ENCODE measurements around the gene KCNB1. TPM values are rescaled to one million over a fixed set of nuclear protein-coding genes. Genes with fewer than 3 reads are reported as not detected.

KCNB1 gene
- total RNA-seq, 1 donor from 2014 or later, result not detected

DNA sequence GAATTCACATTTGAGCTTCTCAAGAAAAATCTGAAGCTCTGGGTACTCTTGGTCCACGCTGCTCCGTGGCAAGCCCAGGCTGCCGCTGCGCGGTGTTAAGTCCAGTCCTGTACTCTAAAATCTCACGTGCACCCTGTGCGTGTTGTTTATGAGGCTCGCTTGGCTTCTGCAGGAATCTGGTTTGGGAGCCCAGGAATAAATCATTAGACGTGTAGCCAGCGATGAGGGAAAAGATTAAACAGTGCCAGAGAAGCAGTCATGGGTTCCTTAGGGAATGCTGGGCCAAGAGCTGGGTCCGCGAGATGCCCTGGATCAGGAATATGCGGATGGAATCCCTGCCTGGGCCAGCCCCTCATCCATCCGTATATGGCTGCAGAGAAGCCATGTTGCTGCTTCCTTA, 87.3 kb downstream of the KCNB1 start:
- Mint-ChIP-seq H3K27ac (no peak overlapping the region), H3K27me3 (peaks cover 17% of the 10 kb centered on the region), H3K4me3 (no peak overlapping the region), H3K4me1 (no peaks in the 10 kb centered on the region), H3K36me3 (ENCODE audit: low read depth) (no peaks in the 10 kb centered on the region), H3K9me3 (no peaks in the 10 kb centered on the region)
- ChIA-PET CTCF (no interaction called here), POLR2A (no interaction called here)
- ATAC-seq (ENCODE audit: low read depth), result no peak
- no peak for DNase-seq
- TF ChIP-seq CTCF (IDR thresholded peaks at IDR 0.05), result no peak
- intact Hi-C loops (cut with micrococcal nuclease), result no loop called here

- Mint-ChIP-seq H3K4me1 (no peaks in the 10 kb centered on the region), H3K4me3 (no peak overlapping the region), H3K27ac (no peak overlapping the region), H3K27me3 (peaks cover 17% of the 10 kb centered on the region), H3K9me3 (no peaks in the 10 kb centered on the region), H3K36me3 (ENCODE audit: low read depth) (no peaks in the 10 kb centered on the region)
- CTCF ChIA-PET, result no interaction called here
- intact Hi-C loops (cut with micrococcal nuclease), result no loop called here
- DNase-seq (no peak), ATAC-seq (ENCODE audit: low read depth) (no peak)
- POLR2A ChIA-PET, result no interaction called here
- TF ChIP-seq CTCF (IDR thresholded peaks at IDR 0.05), result no peak
Measured at GRCh38 chr20:49394757-49395156, 87.7 kb downstream of the KCNB1 start.

GRCh38 chr20:49394264-49394663, 88.2 kb downstream of the KCNB1 start:
- Mint-ChIP-seq H3K36me3 (ENCODE audit: low read depth) (no peaks in the 10 kb centered on the region), H3K4me3 (no peak overlapping the region), H3K27ac (no peak overlapping the region), H3K9me3 (no peaks in the 10 kb centered on the region), H3K4me1 (no peaks in the 10 kb centered on the region), H3K27me3 (peaks cover 17% of the 10 kb centered on the region)
- ATAC-seq (ENCODE audit: low read depth) (no peak), DNase-seq (no peak)
- intact Hi-C loops (cut with micrococcal nuclease), result no loop called here
- CTCF ChIA-PET, result no interaction called here
- TF ChIP-seq CTCF (IDR thresholded peaks at IDR 0.05), result no peak
- POLR2A ChIA-PET, result no interaction called here

DNA sequence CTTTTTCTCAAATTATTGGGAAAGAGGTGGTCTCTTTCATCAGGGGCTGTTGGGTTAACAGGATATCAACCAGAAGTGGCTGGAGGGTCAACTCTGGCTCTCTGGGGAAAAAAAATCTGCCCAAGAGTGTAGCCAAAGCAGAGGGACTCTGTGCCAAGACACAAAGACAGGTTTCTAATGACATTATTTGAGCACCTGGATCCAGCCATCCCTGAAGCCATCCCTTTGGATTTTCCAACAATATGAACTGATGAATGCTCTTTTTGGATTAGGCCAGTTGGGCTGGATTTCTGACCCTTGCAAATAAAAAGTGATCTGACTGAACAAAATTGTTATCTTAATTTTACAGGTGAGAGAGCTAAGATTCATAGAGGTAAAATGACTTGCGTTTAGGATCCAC, 88.7 kb downstream of the KCNB1 start:
- intact Hi-C loops (cut with micrococcal nuclease), result no loop called here
- H3K4me3 Mint-ChIP-seq, result no peak overlapping the region
- H3K27ac Mint-ChIP-seq, result no peak overlapping the region
- DNase-seq, result no peak
- CTCF ChIA-PET, result no interaction called here
- no peaks in the 10 kb centered on the region for H3K36me3 Mint-ChIP-seq (ENCODE audit: low read depth)
- H3K27me3 Mint-ChIP-seq, result peaks cover 17% of the 10 kb centered on the region
- ATAC-seq (ENCODE audit: low read depth), result no peak
- POLR2A ChIA-PET, result no interaction called here
- no peak for TF ChIP-seq CTCF (IDR thresholded peaks at IDR 0.05)
- no peaks in the 10 kb centered on the region for H3K9me3 Mint-ChIP-seq
- no peaks in the 10 kb centered on the region for H3K4me1 Mint-ChIP-seq

- POLR2A ChIA-PET, result no interaction called here
- CTCF ChIA-PET, result interaction anchor here (0.6 to 0.9 kb wide), 2 partner anchors 11 to 94 kb away, joined by 3 to 4 read pairs; no protein-coding TSS in a partner anchor
- DNase-seq, result no peak
- H3K4me1 Mint-ChIP-seq, result no peaks in the 10 kb centered on the region
- no peak overlapping the region for H3K27ac Mint-ChIP-seq
- TF ChIP-seq CTCF (IDR thresholded peaks at IDR 0.05), result no peak
- H3K9me3 Mint-ChIP-seq, result no peaks in the 10 kb centered on the region
- no peak for ATAC-seq (ENCODE audit: low read depth)
- no peak overlapping the region for H3K4me3 Mint-ChIP-seq
- no peaks in the 10 kb centered on the region for H3K36me3 Mint-ChIP-seq (ENCODE audit: low read depth)
- intact Hi-C loops (cut with micrococcal nuclease), result no loop called here
- H3K27me3 Mint-ChIP-seq, result peaks cover 25% of the 10 kb centered on the region
Measured at GRCh38 chr20:49392745-49393144, 89.7 kb downstream of the KCNB1 start.
